Sigmoid colon (tissue), 7 donors: Measurements from ENCODE around the gene FBXO17. TPM values are rescaled to one million over a fixed set of nuclear protein-coding genes. Genes with fewer than 3 reads are reported as not detected.

ENCODE experiments used
- DNase-seq: peaks from one replicate; pipeline ENCODE4 v3.0.0-alpha.2; 2019
- H3K27ac ChIP-seq, 4 donors: fragments of 200-600 bp; sonication (generic); one replicate each; pipeline ENCODE4 v1.5.1; 2016 to 2019; ENCODE audit warnings: mild to moderate bottlenecking in 1 of 4
- H3K27me3 ChIP-seq, 3 donors: fragments of 200-600 bp; sonication (generic); one replicate each; pipeline ENCODE4 v1.5.1; 2019; ENCODE audit warnings: mild to moderate bottlenecking in 1 of 3
- H3K36me3 ChIP-seq, 4 donors: fragments of 200-600 bp; sonication (generic); one replicate each; pipeline ENCODE4 v1.5.1; 2016 to 2019
- H3K4me1 ChIP-seq, 4 donors: fragments of 200-600 bp; sonication (generic); one replicate each; pipeline ENCODE4 v1.5.1; 2017 to 2019
- H3K4me3 ChIP-seq, 4 donors: fragments of 200-600 bp; sonication (generic); one replicate each; pipeline ENCODE4 v1.5.1; 2017 to 2019; ENCODE audit warnings: mild to moderate bottlenecking in 2 of 4, moderate library complexity in 1 of 4
- H3K9me3 ChIP-seq, 4 donors: fragments of 200-600 bp in 3 of 4; sonication (generic) in 3 of 4; one replicate each; pipeline versions ENCODE4 v1.5.1 to v1.6.1; 2013 to 2019
- CTCF ChIP-seq, 4 experiments: fragments of 450-650 bp in 3 of 4; fragments of 200-600 bp in 1 of 4; IDR thresholded peaks; one replicate each; pipeline ENCODE4 v1.5.1; 2016 to 2019; ENCODE audit warnings: antibody characterized with exemption in 4 of 4, mild to moderate bottlenecking in 3 of 4, moderate library complexity in 2 of 4
- EP300 ChIP-seq, 4 donors: sonication (generic); formaldehyde crosslinking; IDR thresholded peaks; one replicate each; pipeline ENCODE4 v1.6.1; 2017; ENCODE audit warnings: antibody characterized with exemption in 4 of 4
- POLR2A ChIP-seq, 2 donors: fragments of 450-650 bp; IDR thresholded peaks; one replicate each; pipeline ENCODE4 v1.6.1; 2016; ENCODE audit warnings: antibody characterized with exemption in 2 of 2, mild to moderate bottlenecking in 2 of 2, moderate library complexity in 2 of 2
- POLR2AphosphoS5 ChIP-seq, 4 donors: sonication (generic); formaldehyde crosslinking; IDR thresholded peaks; one replicate each; pipeline ENCODE4 v1.6.1; 2017; ENCODE audit warnings: antibody characterized with exemption in 4 of 4
- WGBS, 2 donors: extraction: QIAGEN DNeasy Blood & Tissue Kit; methylation state at CpG; one replicate each; pipeline ENCODE4 v1.1.7; 2013; 5-methylcytosine and 5-hydroxymethylcytosine counted together
- intact Hi-C: fragments of 100-400 bp; cut with DNase I; formaldehyde crosslinking; loops from one replicate; pipeline ENCODE4 v1.15.1; 2023
- polyA plus RNA-seq, 3 donors: library from polyadenylated mRNA; stranded (reverse); fragments of 200-250 nt; gene quantifications; one replicate each; pipeline ENCODE4 v1.2.3, GENCODE V29; 2013
- total RNA-seq, 4 donors: library from RNA; depleted of rRNA; stranded (reverse); fragments of >200 nt; gene quantifications; one replicate each; pipeline ENCODE4 v1.1.0, GENCODE V29; 2016
- donor health status: healthy with polysubstance abuse.
- donor health status: Bipolar disorder and iron deficiency.
- donor health status: healthy.

FBXO17 gene
- total and polyA plus RNA-seq, 7 donors = 1.6 to 28.6 (median 20.3) TPM

GRCh38 chr19:38913958-38914357, 61.6 kb downstream of the FBXO17 start:
- TF ChIP-seq CTCF (IDR thresholded peaks at IDR 0.05) (no peak), EP300 (IDR thresholded peaks at IDR 0.05) (no peak), POLR2AphosphoS5 (IDR thresholded peaks at IDR 0.05) (no peak), POLR2A (IDR thresholded peaks at IDR 0.05) (no peak)
- Histone ChIP-seq H3K27me3 (peaks cover 0 to 25% (median 13%) of the 10 kb centered on the region in 3 donors), H3K27ac (no peak overlapping the region), H3K4me3 (no peak overlapping the region), H3K36me3 (no peaks in the 10 kb centered on the region), H3K4me1 (no peaks in the 10 kb centered on the region), H3K9me3 (no peaks in the 10 kb centered on the region)
- intact Hi-C loops = no loop called here
- WGBS, 2 donors = 94% methylated on average over 8 of the region's 8 CpGs
- no peak for DNase-seq

GRCh38 chr19:38912600-38913514, 62.7 kb downstream of the FBXO17 start:
- Histone ChIP-seq H3K27me3 (peaks cover 0 to 25% (median 13%) of the 10 kb centered on the region in 3 donors), H3K9me3 (no peaks in the 10 kb centered on the region), H3K36me3 (peaks cover 0 to 3% (median 2%) of the 10 kb centered on the region in 4 donors), H3K27ac (no peak overlapping the region), H3K4me1 (no peaks in the 10 kb centered on the region), H3K4me3 (no peak overlapping the region)
- WGBS, 2 donors = 74 to 78% methylated on average over 12 of the region's 12 CpGs
- TF ChIP-seq POLR2A (IDR thresholded peaks at IDR 0.05) (no peak), POLR2AphosphoS5 (IDR thresholded peaks at IDR 0.05) (no peak), EP300 (IDR thresholded peaks at IDR 0.05) (no peak), CTCF (IDR thresholded peaks at IDR 0.05) (no peak)
- DNase-seq = no peak
- intact Hi-C loops = no loop called here

- intact Hi-C loops = no loop called here
- Histone ChIP-seq H3K27ac (no peak overlapping the region), H3K36me3 (peaks cover 0 to 16% (median 12%) of the 10 kb centered on the region in 4 donors), H3K9me3 (no peaks in the 10 kb centered on the region), H3K4me1 (no peaks in the 10 kb centered on the region), H3K27me3 (peaks cover 0 to 25% (median 13%) of the 10 kb centered on the region in 3 donors), H3K4me3 (no peak overlapping the region)
- WGBS, 2 donors = 62 to 64% methylated on average over 16 of the region's 16 CpGs
- TF ChIP-seq POLR2AphosphoS5 (IDR thresholded peaks at IDR 0.05) (no peak), POLR2A (IDR thresholded peaks at IDR 0.05) (no peak), CTCF (IDR thresholded peaks at IDR 0.05) (no peak), EP300 (IDR thresholded peaks at IDR 0.05) (no peak)
- DNase-seq = no peak
Measured at GRCh38 chr19:38911388-38912001, 64.0 kb downstream of the FBXO17 start.

- TF ChIP-seq CTCF (IDR thresholded peaks at IDR 0.05) = no peak
- no peak for TF ChIP-seq EP300 (IDR thresholded peaks at IDR 0.05)
- no peak for TF ChIP-seq POLR2A (IDR thresholded peaks at IDR 0.05)
- no peak for TF ChIP-seq POLR2AphosphoS5 (IDR thresholded peaks at IDR 0.05)
- Histone ChIP-seq H3K4me1 (no peaks in the 10 kb centered on the region), H3K4me3 (no peak overlapping the region), H3K36me3 (peaks cover 0 to 23% (median 19%) of the 10 kb centered on the region in 4 donors), H3K27ac (no peak overlapping the region), H3K27me3 (peaks cover 0 to 25% (median 13%) of the 10 kb centered on the region in 3 donors), H3K9me3 (no peaks in the 10 kb centered on the region)
- no peak for DNase-seq
- intact Hi-C loops = no loop called here
- WGBS, 2 donors = 97% methylated on average over 12 of the region's 12 CpGs
Measured at GRCh38 chr19:38910488-38910887, 65.1 kb downstream of the FBXO17 start.
